ENCODE data around the gene ARHGAP23.

Gene ARHGAP23

DNA sequence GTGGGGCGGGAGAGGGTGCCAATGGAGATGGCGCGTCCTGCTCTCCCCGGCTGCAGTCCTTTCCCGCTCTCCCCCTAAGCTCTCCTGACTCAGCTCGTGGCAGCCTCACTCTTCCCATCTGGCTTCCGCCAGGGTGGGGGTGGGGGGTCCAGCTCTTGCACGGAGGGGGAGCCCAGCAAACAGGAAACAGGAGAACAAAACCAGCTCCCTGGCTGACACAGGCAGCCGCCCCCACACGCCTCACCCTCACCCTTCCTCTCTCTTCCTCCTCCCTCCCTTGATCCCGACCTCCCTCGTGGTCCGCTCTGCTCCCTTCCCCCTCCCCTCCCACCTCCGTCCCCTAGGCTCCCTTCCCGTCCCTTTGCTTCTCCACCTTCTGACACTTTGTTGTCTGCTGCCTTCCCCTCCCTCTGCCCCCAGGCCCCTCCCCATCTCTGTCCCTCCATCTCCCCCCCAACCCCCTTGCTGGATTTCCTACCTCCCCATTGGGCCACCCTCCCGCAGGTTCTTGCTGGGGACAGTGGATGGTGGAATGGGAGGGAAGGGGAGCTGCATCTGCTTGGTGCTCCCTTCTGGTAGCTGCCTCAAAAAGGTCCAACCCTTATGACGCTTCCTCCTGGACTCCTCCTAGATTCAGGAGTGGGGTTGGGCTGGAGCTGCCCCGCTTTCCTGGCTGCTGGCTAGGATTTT, 23.7 kb downstream of the ARHGAP23 start:
- CTCF ChIA-PET = interaction anchor here (0.6 to 0.9 kb wide), 3 partner anchors 16 to 119 kb away, joined by 3 to 4 read pairs (median 4); no protein-coding TSS in a partner anchor
- H3K27ac ChIP-seq = peak overlapping the region; percentile 99
- peak; percentile 91 for DNase-seq (ENCODE audit: low spot score)
- POLR2A ChIA-PET (ENCODE audit: low non-redundant PET) = interaction anchor here (0.5 to 0.6 kb wide), 4 partner anchors 8 to 224 kb away, joined by 3 to 7 read pairs (median 4); no protein-coding TSS in a partner anchor
- no peak for TF ChIP-seq CTCF (conservative IDR thresholded peaks at IDR 0.05; ENCODE audit: low read depth)

GRCh38 chr17:38452719-38453118, 24.5 kb downstream of the ARHGAP23 start:
- ChIA-PET CTCF (interaction anchor here (0.6 to 0.7 kb wide), 3 partner anchors 16 to 119 kb away, joined by 4 read pairs; no protein-coding TSS in a partner anchor), POLR2A (ENCODE audit: low non-redundant PET) (interaction anchor here (0.5 to 0.6 kb wide), 3 partner anchors 9 to 20 kb away, joined by 3 to 4 read pairs (median 3); no protein-coding TSS in a partner anchor)
- DNase-seq (ENCODE audit: low spot score) = no peak
- peak overlapping the region; percentile 99 for H3K27ac ChIP-seq
- TF ChIP-seq CTCF (conservative IDR thresholded peaks at IDR 0.05; ENCODE audit: low read depth) = no peak

DNA sequence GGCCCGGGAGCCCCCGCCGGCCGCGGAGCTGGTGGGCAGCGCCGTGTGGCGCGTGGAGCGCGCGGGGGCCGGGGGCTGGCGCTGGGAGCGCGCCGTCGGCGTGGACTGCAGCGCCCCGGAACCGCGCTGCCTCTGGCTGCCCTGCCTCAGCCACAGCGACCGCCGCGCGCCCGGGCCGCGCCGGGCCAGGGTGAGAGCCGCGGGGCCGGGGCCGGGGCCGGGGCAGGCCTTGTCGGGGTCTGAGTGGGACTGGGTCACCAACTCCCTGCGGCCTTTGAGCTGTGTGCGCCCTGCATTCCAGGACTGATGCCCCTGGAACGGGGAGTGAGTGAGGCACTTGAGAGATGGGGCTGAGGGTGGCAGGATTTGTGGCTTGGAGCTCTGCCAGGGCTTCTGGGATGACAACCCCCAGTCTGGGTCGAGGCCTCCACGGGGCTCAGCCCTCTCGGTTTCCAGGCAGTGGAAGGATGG, 25.7 kb downstream of the ARHGAP23 start:
- CTCF ChIA-PET = interaction anchor here (0.6 kb wide), 1 partner anchor 1590 kb away, joined by 3 read pairs; no protein-coding TSS in a partner anchor
- DNase-seq (ENCODE audit: low spot score) = no peak
- POLR2A ChIA-PET (ENCODE audit: low non-redundant PET) = no interaction called here
- TF ChIP-seq CTCF (conservative IDR thresholded peaks at IDR 0.05; ENCODE audit: low read depth) = no peak
- peak overlapping the region; percentile 99 for H3K27ac ChIP-seq

GRCh38 chr17:38454532-38454931, 26.3 kb downstream of the ARHGAP23 start:
- POLR2A ChIA-PET (ENCODE audit: low non-redundant PET) = no interaction called here

DNA sequence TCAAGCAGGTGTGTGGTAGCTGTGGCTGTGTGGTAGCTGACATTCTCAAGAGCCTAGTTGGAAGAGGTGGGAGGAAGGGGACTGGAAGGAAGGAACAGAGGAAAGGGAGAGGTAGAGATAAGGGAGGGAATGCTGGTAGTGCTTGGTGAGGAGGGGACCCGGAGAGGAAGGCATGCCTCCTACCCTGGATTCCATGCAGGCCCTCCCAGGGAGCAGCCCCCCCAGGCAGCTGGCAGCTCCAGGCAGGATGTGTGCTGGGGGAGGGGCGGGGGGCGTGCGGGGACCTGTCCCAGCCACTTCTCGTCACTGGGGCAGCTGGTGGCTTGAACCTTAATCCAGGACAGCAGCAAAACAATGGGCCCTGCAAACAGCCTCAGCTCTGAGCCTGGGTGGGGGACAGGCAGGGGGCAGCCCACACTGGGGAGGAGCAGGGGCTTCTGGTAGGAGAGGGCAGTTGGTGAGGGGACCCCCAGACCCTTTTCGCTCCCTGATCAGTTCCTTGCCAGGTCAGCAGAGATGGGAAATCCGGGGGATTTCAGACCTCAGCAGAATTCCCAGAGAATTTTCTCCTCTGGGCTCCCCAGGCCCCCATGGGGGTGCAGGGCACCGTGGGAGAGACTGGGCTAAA, 27.1 kb downstream of the ARHGAP23 start:
- CTCF ChIA-PET = interaction anchor here (0.5 kb wide), 1 partner anchor 30 kb away, joined by 5 read pairs; no protein-coding TSS in a partner anchor
- POLR2A ChIA-PET (ENCODE audit: low non-redundant PET) = interaction anchor here (0.5 to 1.9 kb wide), 2 partner anchors 9 to 10 kb away, joined by 6 to 8 read pairs; no protein-coding TSS in a partner anchor
- TF ChIP-seq CTCF (conservative IDR thresholded peaks at IDR 0.05; ENCODE audit: low read depth) = no peak
- DNase-seq (ENCODE audit: low spot score) = no peak
- peak overlapping the region; percentile 99 for H3K27ac ChIP-seq

More at GRCh38 chr17:38454532-38454931, 26.3 kb downstream of the ARHGAP23 start:
- DNase-seq (ENCODE audit: low spot score) = peak; percentile 92
- CTCF ChIA-PET = interaction anchor here (0.6 kb wide), 1 partner anchor 1589 kb away, joined by 3 read pairs; no protein-coding TSS in a partner anchor
- H3K27ac ChIP-seq = peak overlapping the region; percentile 99
- TF ChIP-seq CTCF (conservative IDR thresholded peaks at IDR 0.05; ENCODE audit: low read depth) = no peak

Data from RWPE1 (cell line).